GM18951 (cell line): ENCODE data around the gene FNTB.

Experiments used
- POLR2A ChIP-seq: IDR thresholded peaks from 4 replicates; pipeline ENCODE4 v1.6.1; 2011; ENCODE audit warnings: mild to moderate bottlenecking; ENCODE audit not compliant: insufficient read length, insufficient read depth; ENCODE audit errors: extremely low read depth
- in situ Hi-C: fragments of 300-500 bp; cut with MboI; formaldehyde crosslinking; loops from one replicate; pipeline ENCODE4 v1.12.0; 2022; ENCODE audit warnings: low sequenced_read_pairs, mixed read lengths, inconsistent platforms; ENCODE audit not compliant: unreplicated experiment

The FNTB gene

DNA sequence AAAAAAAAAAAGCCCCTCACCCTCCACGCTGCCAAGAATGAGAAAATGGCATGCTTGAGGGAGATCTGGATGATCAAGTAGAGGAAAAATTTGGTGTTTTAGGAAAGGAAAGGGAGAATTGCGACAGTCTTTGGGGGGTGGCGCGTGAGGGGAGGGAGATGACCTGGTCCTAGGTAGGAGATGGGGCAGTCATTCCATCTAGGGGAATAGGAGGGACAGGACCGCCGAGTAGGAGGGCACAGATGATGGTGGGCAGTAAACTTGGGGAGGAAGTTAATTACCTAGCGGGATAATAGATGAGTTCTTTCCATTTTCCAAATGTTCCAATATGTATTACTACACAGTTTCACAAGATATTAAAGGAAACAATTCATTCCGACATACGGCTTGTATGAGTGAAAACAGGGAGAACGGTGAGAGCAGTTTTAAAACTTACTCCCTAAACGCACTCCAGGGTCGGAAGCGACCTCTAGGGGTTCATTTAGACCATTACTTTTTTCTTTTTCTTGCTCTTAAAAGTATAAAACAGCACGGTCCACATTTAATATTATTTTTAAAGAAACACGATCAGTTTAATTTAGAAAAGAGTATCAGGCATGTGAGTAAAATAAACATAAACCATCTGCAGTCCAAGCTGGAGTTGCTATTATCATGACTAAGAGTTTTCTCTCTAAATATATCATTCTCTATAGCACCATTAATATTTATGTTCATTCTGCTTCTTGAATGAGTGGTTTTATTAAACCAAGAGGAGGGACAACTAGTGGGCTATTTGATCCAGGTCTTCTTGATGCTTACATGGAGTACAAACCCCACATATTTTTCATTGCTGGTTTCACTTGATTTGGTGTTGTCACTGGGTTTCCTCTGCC is 3.0 kb upstream of the FNTB start:
- no peak for TF ChIP-seq POLR2A
- in situ Hi-C loops, result no loop called here

- in situ Hi-C loops, result no loop called here
- TF ChIP-seq POLR2A, result no peak
Measured at GRCh38 chr14:64987438-64987767, 708 bp downstream of the FNTB start.

- in situ Hi-C loops, result no loop called here
- TF ChIP-seq POLR2A, result no peak
Measured at GRCh38 chr14:64990296-64990695, 3.6 kb downstream of the FNTB start.

- no peak for TF ChIP-seq POLR2A
- in situ Hi-C loops, result no loop called here
Measured at GRCh38 chr14:64990939-64991338, 4.2 kb downstream of the FNTB start.

DNA sequence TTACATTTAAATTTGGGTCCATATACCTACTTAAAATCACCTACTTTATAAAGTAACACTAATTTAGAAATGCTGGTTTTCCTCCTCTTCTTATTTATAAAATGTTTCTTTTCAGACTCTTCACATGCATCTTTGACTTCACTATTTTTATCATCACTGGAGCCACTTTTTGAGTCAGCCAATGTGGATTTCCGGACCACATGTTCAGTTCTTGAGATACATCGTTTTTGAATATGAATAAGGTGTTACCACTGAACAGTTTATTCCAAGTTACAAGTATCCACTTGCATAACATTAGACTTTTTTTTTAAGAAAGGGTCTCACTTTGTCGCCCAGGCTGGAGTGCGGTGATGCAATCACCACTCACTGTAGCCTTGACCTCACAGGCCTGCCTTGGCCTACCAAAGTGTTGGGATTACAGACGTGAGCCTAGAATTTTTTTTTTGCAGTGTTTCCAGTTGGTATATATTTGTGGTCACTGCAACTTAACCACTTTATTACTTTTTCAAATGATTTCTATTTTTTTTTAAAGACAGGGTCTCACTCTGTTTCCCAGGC is 5.7 kb downstream of the FNTB start:
- TF ChIP-seq POLR2A, result no peak
- in situ Hi-C loops, result no loop called here

GRCh38 chr14:64993266-64993930 is 6.7 kb downstream of the FNTB start:
- in situ Hi-C loops, result no loop called here
- TF ChIP-seq POLR2A, result no peak

DNA sequence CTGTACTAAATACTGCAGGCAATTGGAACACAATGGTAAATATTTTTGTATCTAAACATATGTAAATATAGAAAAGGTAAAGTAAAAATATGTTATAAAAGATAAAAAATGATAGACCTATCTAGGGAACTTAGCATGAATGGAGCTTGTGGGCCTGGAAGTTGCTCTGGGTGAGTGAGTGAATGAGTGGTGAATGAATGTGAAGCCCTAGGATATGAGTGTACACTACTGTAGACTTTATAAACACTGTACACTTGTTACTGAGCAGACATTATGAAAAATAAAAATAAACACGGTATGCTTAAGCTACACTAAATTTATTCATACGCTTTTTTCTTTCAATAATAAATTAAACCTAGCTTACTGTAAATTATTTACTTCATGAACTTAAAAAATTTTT is 7.8 kb downstream of the FNTB start:
- no peak for TF ChIP-seq POLR2A
- in situ Hi-C loops, result no loop called here

DNA sequence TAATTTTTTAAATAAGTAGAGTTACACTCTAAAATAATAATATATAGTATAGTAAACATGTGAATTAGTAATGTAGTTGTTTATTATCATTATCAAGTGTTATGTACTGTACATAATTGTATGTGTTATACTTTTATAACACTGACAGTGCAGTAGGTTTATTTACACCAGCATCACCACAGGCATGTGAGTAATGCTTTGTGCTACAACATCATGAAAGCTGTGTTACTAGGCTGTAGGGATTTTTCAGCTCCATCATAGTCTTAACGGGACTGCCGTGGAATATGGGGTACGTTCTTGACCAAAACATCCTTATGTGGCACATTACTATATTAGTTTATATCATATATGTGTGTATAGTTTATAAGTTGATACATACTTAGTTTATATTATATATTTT is 8.6 kb downstream of the FNTB start:
- TF ChIP-seq POLR2A, result no peak
- in situ Hi-C loops, result no loop called here

- no peak for TF ChIP-seq POLR2A
- in situ Hi-C loops, result no loop called here
Measured at GRCh38 chr14:64997108-64997794, 10.6 kb downstream of the FNTB start.

- in situ Hi-C loops, result no loop called here
- no peak for TF ChIP-seq POLR2A
Measured at GRCh38 chr14:64998455-64998931, 11.8 kb downstream of the FNTB start.

DNA sequence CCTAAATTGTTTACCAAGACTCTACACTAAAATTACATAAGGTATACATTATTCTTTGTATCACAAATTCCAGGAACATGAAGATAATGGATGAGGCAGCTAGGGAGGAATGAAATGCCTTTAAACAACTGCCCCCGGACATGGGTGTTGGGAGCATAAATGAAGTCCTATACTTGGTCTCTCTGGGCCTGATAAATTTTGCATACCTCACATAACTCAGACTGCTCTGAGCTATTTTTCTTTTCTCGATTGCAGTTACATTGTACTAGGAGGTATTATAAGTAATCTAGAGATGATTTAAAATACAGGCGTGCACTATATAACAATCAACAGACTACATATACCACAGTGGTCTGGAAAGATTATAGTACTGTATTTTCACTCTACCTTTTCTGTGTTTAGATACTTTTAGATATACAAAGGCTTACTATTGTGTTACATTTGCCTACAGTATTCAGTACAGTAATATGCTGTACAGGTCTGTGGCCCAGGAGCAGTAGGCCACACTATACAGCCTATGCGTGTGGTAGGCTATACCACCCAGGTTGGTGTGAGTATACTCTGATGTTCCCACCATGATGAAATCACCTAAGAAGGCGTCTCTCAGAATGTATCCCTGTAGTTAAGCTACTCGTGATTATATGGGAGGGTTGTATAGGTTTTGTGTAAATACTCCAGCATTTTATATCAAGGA is 14.3 kb downstream of the FNTB start:
- in situ Hi-C loops, result no loop called here
- no peak for TF ChIP-seq POLR2A

GRCh38 chr14:65001723-65002122 is 15.0 kb downstream of the FNTB start:
- in situ Hi-C loops, result no loop called here
- TF ChIP-seq POLR2A, result no peak
